H1 (cell line): ENCODE measurements around the gene GPC6. TPM values are rescaled to one million over a fixed set of nuclear protein-coding genes. Genes with fewer than 3 reads are reported as not detected.

Experiments used
- ATF3 ChIP-seq: IDR thresholded peaks from 2 replicates; pipeline ENCODE4 v1.6.1; 2011; ENCODE audit warnings: low read depth, mild to moderate bottlenecking, low read length; ENCODE audit not compliant: insufficient read depth
- CBX5 ChIP-seq: fragments of 300-800, 300-1000 bp; sonication (generic); IDR thresholded peaks from 2 replicates; pipeline ENCODE4 v1.7.1; 2016; ENCODE audit warnings: antibody characterized with exemption, low read length, low read depth
- CBX8 ChIP-seq: fragments of 300-800, 300-1000 bp; sonication (generic); IDR thresholded peaks from 2 replicates; pipeline ENCODE4 v1.7.1; 2016; ENCODE audit warnings: low read depth, low read length, borderline replicate concordance
- CHD7 ChIP-seq: fragments of 300-600 bp; sonication (generic); IDR thresholded peaks from 2 replicates; pipeline ENCODE4 v1.7.1; 2012; ENCODE audit warnings: low read length, moderate library complexity, mild to moderate bottlenecking, inconsistent platforms; ENCODE audit not compliant: insufficient replicate concordance
- E2F6 ChIP-seq: IDR thresholded peaks from 2 replicates; pipeline ENCODE4 v1.6.1; 2012; ENCODE audit warnings: inconsistent platforms
- EGR1 ChIP-seq: IDR thresholded peaks from 2 replicates; pipeline ENCODE4 v1.6.1; 2011; ENCODE audit warnings: low read depth, low read length, borderline replicate concordance
- KDM5A ChIP-seq: fragments of 200-600 bp; IDR thresholded peaks from 2 replicates; pipeline ENCODE4 v1.7.1; 2012; ENCODE audit warnings: mild to moderate bottlenecking, low read length, inconsistent platforms, mixed read lengths
- MAX ChIP-seq: IDR thresholded peaks from 2 replicates; pipeline ENCODE4 v1.6.1; 2012; ENCODE audit warnings: inconsistent platforms
- NANOG ChIP-seq: IDR thresholded peaks from 2 replicates; pipeline ENCODE4 v1.6.1; 2011; ENCODE audit warnings: low read length, low read depth, mild to moderate bottlenecking, inconsistent platforms; ENCODE audit not compliant: insufficient read depth, poor library complexity, severe bottlenecking
- NRF1 ChIP-seq: IDR thresholded peaks from 2 replicates; pipeline ENCODE4 v1.6.1; 2011; ENCODE audit warnings: mild to moderate bottlenecking, low read depth, low read length, improper control_type of control experiment
- POLR2A ChIP-seq, 2 experiments: IDR thresholded peaks; 1 replicate in 1 of 2; 2 replicates in 1 of 2; pipeline ENCODE4 v1.6.1; 2011; ENCODE audit warnings: low read depth in 2 of 2, low read length in 2 of 2, mild to moderate bottlenecking in 2 of 2; ENCODE audit errors: control extremely low read depth in 1 of 2
- polyA plus RNA-seq, 7 experiments: library from polyadenylated mRNA; depleted of rRNA in 3 of 7; stranded (reverse) in 5 of 7; unstranded in 2 of 7; fragments of >200 nt in 5 of 7; fragments of 200-250 nt in 2 of 7; gene quantifications; 1 replicate in 5 of 7; 2 replicates in 1 of 7; 4 replicates in 1 of 7; pipeline versions ENCODE4 v1.2.1 to v1.2.3, GENCODE V29; 2011 to 2013; ENCODE audit warnings: missing spikeins in 2 of 7, mixed read lengths in 2 of 7
- total RNA-seq: library from RNA; stranded (reverse); fragmentation: NEBNext Ultra II Directional; extraction: Animal tissue kit (Norgen Biotek cat#: 25700); gene quantifications from 2 replicates; pipeline ENCODE4 v1.2.1, GENCODE V29; 2021

Gene GPC6
- total and polyA plus RNA-seq, 2 of the 8 experiments (the other 6 are each of a cell fraction or from before 2014, with no cell fraction given): 5.4 to 12.0 TPM

GRCh38 chr13:93292366-93292765 lies 65.8 kb downstream of the GPC6 start (continued):
- TF ChIP-seq CHD7 (no peak), POLR2A (IDR thresholded peaks at IDR 0.05; ENCODE audit: control extremely low read depth in 1 of 2, low read depth in 2 of 2, low read length in 2 of 2) (no peak), NANOG (no peak), MAX (no peak), EGR1 (no peak), KDM5A (no peak), NRF1 (no peak), ATF3 (no peak), E2F6 (no peak), CBX5 (no peak), CBX8 (no peak)
